ENCODE measurements around the gene ASXL3.

The ASXL3 gene

GRCh38 chr18:33660696-33661310 is 82.8 kb downstream of the ASXL3 start:
- no peak for DNase-seq (ENCODE audit: low read depth, low spot score)

DNA sequence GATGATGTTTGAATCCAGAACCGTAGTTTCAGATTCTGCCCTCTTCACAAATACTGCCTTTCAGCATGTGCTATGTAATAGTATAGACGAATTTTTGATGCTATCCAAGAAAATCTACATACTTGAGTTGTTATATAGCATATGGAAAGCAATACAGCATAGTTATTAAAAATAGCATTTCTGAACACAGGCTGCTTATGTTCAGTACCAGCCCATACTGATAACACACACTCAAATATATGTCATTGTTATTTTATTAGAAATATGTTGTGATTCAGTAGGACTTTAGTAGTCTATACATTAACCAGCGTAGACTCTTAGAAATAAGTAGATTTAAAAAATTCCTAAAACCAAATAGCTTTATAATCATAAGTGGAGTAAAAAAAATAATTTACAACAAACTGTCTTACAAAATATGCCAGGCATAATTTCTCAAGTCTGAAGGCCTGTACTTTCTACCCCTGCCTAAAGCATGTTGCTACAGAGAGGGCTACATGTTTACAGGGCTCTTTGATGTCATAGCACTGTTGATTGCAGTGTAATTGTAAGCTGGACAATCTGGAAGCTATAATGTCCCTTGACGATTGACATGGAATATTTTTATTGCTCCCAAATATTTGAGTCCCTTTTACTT is 86.3 kb downstream of the ASXL3 start:
- DNase-seq (ENCODE audit: low read depth, low spot score): no peak

DNA sequence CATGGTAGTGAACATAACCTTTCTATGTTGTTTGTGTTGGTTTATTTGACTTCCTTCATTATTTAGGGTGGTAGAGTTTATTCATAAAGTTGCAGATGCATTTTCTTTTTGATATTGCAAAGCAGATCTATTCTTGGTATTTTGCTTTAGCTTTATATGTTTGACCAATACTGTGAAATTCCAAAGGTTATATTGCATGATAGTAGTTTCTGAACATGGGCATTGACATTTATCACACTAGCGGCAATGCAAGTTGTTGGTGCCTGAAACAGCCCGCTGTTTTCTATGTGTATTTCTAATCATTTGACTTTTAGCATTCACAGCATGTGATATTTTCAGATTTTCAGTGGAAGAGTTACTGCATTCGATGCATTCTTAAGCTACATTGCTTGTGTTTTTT is 87.2 kb downstream of the ASXL3 start:
- DNase-seq (ENCODE audit: low read depth, low spot score): no peak

DNA sequence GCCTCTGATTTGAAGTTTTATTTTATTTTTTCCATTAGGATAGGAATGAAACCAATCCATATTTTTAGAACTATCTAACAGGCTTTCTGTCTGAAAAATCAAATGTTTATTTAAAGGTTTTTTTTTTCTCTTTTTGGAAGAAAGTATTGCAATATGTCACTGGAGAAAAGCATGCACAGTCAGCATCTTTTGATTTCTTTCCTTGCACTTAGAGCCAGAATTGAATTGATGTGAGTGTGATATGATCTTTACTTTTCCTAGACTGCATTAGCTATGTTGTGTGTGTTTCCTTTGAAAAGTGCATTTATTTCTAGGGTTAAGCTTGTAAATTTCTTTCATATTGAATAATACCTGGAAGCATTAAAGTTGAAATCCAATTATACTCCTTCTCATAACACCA is 87.6 kb downstream of the ASXL3 start:
- no peak for DNase-seq (ENCODE audit: low read depth, low spot score)

GRCh38 chr18:33666915-33667314 is 88.9 kb downstream of the ASXL3 start:
- DNase-seq (ENCODE audit: low read depth, low spot score): no peak

GRCh38 chr18:33669589-33669988 is 91.6 kb downstream of the ASXL3 start:
- DNase-seq (ENCODE audit: low read depth, low spot score): no peak

DNA sequence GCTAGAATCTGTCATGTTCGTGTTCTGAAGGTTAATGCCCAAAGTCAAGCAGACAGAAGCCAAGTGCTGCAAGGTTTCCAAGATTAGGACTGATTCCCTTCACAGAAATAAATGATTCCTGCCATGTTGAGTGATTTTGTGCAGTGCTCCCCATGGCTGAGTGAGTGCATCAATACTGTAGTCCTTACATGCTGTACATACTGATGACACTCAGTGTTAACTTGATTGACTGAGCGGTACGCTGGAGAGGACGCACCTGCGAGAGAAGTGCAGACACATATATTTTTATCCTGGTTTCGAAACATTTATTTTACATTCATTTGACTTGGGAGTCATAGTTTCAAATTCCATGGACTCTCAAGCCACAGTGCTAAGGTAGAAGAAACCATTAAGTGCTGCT is 92.0 kb downstream of the ASXL3 start:
- no peak for DNase-seq (ENCODE audit: low read depth, low spot score)

DNA sequence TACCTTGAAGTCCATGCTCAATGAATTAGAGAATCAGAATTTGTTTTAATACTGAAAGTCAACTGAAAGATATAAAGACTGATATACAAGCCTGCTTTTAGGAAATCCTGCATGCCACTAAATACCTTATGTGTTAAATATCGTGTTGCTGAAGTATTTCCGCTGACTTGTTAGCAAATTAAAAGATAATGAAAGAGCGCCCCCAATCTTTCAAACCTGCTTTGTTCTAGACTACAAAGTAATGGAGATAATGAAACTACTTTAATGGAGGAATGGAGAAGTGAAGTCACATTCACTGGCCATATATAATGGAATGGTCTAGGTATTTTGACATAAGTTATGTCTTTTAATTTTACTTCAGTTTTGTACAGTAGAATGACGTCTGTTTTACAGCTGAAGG is 95.7 kb downstream of the ASXL3 start:
- DNase-seq (ENCODE audit: low read depth, low spot score): no peak

DNA sequence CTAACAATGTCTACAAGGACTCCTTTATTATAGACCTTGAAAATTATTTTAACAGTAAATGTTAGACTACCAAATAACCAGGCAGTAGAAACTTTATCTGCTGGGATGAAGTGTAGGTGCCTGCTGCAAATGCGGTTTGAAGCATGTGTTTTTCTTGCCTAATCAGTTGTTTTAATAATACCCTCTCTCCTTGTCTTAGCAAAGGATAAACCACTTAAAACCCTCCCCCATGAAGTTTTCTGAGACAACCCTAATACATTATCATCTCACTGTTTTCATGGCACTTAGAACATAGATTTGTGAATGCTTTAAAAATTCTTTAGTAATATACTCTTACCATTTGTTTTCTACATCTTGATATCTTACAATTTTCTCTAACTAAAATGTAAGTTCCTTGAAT is 98.6 kb downstream of the ASXL3 start:
- no peak for DNase-seq (ENCODE audit: low read depth, low spot score)

GRCh38 chr18:33677891-33678290 is 99.9 kb downstream of the ASXL3 start:
- no peak for DNase-seq (ENCODE audit: low read depth, low spot score)

- no peak for DNase-seq (ENCODE audit: low read depth, low spot score)
Measured at GRCh38 chr18:33682436-33682835, 104.4 kb downstream of the ASXL3 start.

DNA sequence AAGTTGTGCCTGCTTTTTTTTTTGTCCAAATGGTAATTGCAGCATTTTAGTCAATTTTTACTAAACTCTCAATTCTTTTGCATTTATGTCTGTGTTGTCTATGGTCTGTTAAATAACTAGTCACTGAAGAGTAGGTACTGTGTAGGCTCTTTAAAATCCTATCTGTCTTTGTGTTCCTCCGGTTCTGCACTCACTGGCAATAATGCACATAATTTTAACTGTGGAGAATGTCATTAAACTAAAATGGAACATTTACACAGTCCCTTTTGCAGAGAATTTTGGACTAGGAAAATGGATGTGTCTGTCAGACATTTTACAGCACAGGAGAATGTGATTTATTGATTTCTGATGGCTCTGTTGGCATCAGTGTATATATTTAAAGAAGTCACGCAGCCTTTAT is 116.6 kb downstream of the ASXL3 start:
- DNase-seq (ENCODE audit: low read depth, low spot score): no peak

- DNase-seq (ENCODE audit: low read depth, low spot score): no peak
Measured at GRCh38 chr18:33696332-33697162, 118.5 kb downstream of the ASXL3 start.

GRCh38 chr18:33697498-33697897 is 119.5 kb downstream of the ASXL3 start:
- no peak for DNase-seq (ENCODE audit: low read depth, low spot score)

- DNase-seq (ENCODE audit: low read depth, low spot score): no peak
Measured at GRCh38 chr18:33699372-33699771, 121.4 kb downstream of the ASXL3 start.

- DNase-seq (ENCODE audit: low read depth, low spot score): no peak
Measured at GRCh38 chr18:33700513-33700976, 122.5 kb downstream of the ASXL3 start.

- no peak for DNase-seq (ENCODE audit: low read depth, low spot score)
Measured at GRCh38 chr18:33702625-33703024, 124.6 kb downstream of the ASXL3 start.

GRCh38 chr18:33706391-33706790 is 128.4 kb downstream of the ASXL3 start:
- no peak for DNase-seq (ENCODE audit: low read depth, low spot score)

- DNase-seq (ENCODE audit: low read depth, low spot score): no peak
Measured at GRCh38 chr18:33708876-33709275, 130.9 kb downstream of the ASXL3 start.

- no peak for DNase-seq (ENCODE audit: low read depth, low spot score)
Measured at GRCh38 chr18:33710269-33710668, 132.2 kb downstream of the ASXL3 start.

GRCh38 chr18:33711514-33711913 is 133.5 kb downstream of the ASXL3 start:
- no peak for DNase-seq (ENCODE audit: low read depth, low spot score)

DNA sequence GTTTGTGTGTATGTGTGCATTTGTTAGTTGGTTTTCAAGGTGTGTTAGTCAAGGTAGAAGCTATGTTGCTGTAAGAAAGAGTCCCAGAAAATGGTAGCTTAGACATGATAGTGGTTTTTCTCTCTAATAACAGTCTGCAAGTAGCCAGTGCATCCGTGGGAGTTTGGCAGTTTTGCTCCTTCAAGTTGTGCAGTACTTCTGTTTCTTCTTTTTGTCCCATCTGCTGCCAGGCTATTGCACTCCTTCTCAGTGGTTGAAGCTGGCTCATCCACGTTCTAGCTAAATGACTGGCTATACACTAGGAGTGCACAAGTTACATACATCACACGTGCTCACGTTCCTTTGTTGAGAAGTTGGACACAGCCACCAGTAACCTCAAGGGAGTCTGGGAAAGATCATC is 134.7 kb downstream of the ASXL3 start:
- no peak for DNase-seq (ENCODE audit: low read depth, low spot score)
